D721Med (cell line): ENCODE measurements around the gene CACNG4.

ENCODE experiments used
- DNase-seq: peaks from one replicate; pipeline ENCODE4 v3.0.0; 2011; ENCODE audit warnings: low spot score; ENCODE audit not compliant: insufficient read length
- FAIRE-seq: peaks from 2 replicates; lab custom pipeline; 2011; peaks lifted over from hg19 to GRCh38; lab: Jason Lieb, UNC
- CTCF ChIP-seq: IDR thresholded peaks from 2 replicates; pipeline ENCODE4 v1.5.1; 2012; ENCODE audit warnings: mild to moderate bottlenecking, control low read depth; ENCODE audit not compliant: insufficient read depth; ENCODE audit errors: missing control alignments

The CACNG4 gene

GRCh38 chr17:67056746-67057490, 92.4 kb downstream of the CACNG4 start:
- DNase-seq (no peak), FAIRE-seq (no peak)
- TF ChIP-seq CTCF: no peak

DNA sequence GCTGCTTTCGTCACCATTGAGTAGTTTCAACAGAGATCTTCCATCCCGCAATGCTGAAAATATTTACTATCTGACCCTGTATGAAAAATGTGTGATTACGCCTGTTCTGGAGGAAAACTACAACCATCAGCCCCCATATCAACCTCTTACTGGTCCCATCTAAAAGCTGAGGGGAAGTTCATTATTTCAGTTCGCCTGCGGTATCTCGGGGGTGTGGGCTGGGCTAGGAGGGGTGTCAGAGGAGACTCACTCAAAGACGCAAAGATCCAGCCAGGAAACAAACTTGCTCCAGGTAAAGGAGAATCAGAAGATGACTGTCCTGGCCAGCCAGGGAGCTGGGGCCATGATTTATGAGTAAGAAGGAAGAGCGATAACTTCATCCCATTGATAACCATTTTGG, 93.5 kb downstream of the CACNG4 start:
- DNase-seq (no peak), FAIRE-seq (no peak)
- TF ChIP-seq CTCF: no peak

DNA sequence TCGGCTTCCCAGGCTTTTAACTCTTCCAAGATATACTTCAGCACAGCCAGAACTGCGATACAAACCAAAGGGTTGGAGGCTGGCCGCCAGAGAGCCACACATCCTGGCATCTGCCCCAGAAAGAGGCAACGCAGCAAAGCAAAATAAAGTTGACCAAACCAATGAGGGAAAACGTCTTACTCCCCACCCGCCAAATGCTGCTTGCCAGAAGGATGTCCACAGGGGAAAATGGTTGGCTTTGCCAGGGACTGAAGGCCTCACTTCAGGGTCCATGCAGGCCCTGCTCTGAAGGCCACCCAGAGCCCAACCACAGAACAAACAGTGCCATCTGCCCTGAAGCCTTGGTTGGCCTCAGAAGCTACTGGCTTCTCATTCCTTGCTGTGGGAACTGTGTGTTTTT, 94.9 kb downstream of the CACNG4 start:
- TF ChIP-seq CTCF: no peak
- FAIRE-seq (no peak), DNase-seq (no peak)

DNA sequence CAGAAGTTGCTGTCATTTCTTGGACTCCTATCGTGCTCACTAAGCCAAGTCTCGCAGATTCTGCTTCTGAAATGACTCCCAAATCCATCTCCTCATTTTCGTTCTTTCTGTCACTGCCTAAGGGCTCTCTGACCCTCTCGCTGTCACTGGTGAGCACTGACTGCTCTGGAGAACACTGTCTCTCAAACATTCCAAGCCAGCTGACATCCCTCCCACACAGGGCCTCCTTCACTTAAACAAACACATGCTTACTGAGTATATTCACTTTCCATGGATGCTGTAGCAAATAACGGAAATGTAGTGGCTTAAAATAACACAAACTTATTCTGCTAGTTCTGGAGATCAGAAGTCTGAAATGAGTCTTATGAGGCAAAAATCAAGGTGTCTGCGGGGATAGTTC, 98.6 kb downstream of the CACNG4 start:
- FAIRE-seq: no peak
- no peak for TF ChIP-seq CTCF
- no peak for DNase-seq

DNA sequence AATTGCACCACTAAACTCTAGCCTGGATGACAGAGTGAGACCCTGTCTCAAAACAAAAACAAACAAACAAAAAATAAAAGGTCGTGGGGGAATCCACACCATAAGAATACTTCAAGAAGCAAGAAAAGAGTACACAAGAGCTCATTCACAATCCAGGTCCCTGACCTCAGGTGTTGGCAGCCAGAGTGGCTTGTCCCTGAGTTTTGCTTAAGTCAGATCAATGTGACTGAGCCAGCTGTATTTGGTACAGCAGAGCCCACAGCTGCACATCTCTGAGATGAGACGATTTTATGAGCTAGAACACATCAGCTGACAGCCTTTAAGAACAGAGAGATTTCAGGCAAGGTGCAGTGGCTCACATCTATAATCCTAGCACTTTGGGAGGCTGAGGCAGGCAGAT, 102.2 kb downstream of the CACNG4 start:
- no peak for FAIRE-seq
- DNase-seq: no peak
- no peak for TF ChIP-seq CTCF

- FAIRE-seq: no peak
- DNase-seq: no peak
- no peak for TF ChIP-seq CTCF
Measured at GRCh38 chr17:67067571-67068482, 103.3 kb downstream of the CACNG4 start.
